ENCODE results near the gene MYO1E.
A peak's percentile ranks its signal among the peaks of the same experiment; 100 is the strongest.

MYO1E gene

DNA sequence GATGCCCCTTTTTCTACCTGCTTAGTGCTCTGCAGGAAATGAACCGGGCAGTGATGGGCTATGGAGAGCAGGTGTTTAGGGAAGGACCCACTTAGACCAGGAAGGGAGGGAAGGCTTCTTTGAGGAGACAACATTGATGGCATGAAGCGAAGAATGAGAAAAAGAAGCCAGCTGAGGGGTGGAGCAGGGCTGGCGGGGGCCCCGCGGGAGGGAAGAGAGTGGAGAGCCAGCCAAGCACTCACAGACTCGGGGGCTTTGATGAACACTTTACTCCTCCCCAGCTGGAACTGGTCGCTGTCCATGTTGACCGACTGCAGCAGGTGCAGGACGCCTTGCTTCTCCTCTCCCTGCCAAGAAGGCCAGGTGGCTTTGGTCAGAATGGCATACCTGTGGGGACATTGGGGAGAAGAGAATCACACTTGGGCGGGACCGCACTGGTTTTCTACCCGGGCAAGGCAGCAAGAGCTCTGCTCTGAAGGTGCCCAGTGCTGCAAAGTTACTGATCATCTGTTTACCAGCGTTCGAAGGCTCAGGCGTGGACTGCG lies 194.4 kb downstream of the MYO1E start:
- Histone ChIP-seq H3K4me3 (ENCODE audit: low read depth, low read length) (no peak overlapping the region), H3K27me3 (replicated peaks) (no peaks in the 10 kb centered on the region), H3K27ac (no peak overlapping the region), H3K36me3 (replicated peaks) (peaks cover 38% of the 10 kb centered on the region)
- in situ Hi-C loops (cut with HindIII; ENCODE audit: low pct_ligation_motif_present, low sequenced_read_pairs): no loop called here
- no peak for DNase-seq
- TF ChIP-seq, protein P1, sequence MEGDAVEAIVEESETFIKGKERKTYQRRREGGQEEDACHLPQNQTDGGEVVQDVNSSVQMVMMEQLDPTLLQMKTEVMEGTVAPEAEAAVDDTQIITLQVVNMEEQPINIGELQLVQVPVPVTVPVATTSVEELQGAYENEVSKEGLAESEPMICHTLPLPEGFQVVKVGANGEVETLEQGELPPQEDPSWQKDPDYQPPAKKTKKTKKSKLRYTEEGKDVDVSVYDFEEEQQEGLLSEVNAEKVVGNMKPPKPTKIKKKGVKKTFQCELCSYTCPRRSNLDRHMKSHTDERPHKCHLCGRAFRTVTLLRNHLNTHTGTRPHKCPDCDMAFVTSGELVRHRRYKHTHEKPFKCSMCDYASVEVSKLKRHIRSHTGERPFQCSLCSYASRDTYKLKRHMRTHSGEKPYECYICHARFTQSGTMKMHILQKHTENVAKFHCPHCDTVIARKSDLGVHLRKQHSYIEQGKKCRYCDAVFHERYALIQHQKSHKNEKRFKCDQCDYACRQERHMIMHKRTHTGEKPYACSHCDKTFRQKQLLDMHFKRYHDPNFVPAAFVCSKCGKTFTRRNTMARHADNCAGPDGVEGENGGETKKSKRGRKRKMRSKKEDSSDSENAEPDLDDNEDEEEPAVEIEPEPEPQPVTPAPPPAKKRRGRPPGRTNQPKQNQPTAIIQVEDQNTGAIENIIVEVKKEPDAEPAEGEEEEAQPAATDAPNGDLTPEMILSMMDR (IDR thresholded peaks at IDR 0.05; ENCODE audit: low read depth, low read length, missing control alignments): no peak

DNA sequence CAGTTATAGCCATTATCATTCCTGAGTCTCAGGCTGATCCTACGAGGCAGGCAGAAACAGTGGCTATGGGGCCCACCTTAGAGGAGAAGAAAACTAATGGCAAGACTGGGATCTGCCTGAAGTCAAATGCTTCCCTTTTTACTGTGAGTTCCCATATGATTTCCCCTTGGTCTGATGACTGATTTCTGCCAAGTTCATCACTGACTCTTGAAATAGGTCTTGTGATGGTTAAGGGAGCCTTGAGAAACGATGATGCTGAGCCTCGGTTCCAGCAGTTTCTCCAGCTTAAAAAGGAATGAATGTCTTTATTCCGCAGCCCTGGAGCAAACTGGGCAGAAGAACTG lies 195.4 kb downstream of the MYO1E start:
- Histone ChIP-seq H3K27me3 (replicated peaks) (no peaks in the 10 kb centered on the region), H3K27ac (no peak overlapping the region), H3K36me3 (replicated peaks) (peaks cover 35% of the 10 kb centered on the region), H3K4me3 (ENCODE audit: low read depth, low read length) (no peak overlapping the region)
- no peak for DNase-seq
- in situ Hi-C loops (cut with HindIII; ENCODE audit: low pct_ligation_motif_present, low sequenced_read_pairs): no loop called here
- TF ChIP-seq, protein P1 (IDR thresholded peaks at IDR 0.05; ENCODE audit: low read depth, low read length, missing control alignments): no peak

DNA sequence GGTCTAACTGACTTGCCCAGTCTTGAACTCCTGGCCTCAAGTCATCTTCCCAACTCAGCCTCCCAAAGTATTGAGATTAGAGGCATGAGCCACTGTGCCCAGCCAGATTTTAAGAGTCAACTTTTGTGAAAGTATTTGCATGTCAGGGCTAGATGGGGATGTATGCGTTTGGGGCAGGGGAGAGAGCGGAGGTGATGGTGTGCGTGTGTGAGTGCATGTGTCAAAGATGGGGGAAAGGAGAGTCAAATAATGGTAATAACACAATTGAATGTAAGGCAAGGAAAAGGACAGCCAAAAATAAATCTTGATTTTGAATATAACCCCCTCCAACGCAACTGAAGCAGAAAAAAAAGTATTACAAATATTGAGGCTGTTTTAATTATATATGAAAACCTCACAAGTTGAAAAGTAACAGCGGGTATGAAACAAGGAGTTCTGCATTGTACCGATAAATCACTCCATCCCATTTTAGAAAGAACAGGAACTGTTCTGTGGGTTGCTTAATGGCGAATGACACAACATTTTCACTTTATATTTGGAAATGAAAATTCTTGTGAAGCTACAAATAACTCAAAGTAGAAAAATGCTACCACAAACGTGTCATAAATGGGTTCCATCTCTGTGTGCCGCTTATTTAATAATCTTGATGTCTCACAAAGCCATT lies 195.9 kb downstream of the MYO1E start:
- in situ Hi-C loops (cut with HindIII; ENCODE audit: low pct_ligation_motif_present, low sequenced_read_pairs): no loop called here
- DNase-seq: no peak
- H3K36me3 ChIP-seq (replicated peaks): peaks cover 35% of the 10 kb centered on the region
- TF ChIP-seq, protein P1 (IDR thresholded peaks at IDR 0.05; ENCODE audit: low read depth, low read length, missing control alignments): no peak
- H3K4me3 ChIP-seq (ENCODE audit: low read depth, low read length): no peak overlapping the region
- H3K27me3 ChIP-seq (replicated peaks): no peaks in the 10 kb centered on the region
- no peak overlapping the region for H3K27ac ChIP-seq

DNA sequence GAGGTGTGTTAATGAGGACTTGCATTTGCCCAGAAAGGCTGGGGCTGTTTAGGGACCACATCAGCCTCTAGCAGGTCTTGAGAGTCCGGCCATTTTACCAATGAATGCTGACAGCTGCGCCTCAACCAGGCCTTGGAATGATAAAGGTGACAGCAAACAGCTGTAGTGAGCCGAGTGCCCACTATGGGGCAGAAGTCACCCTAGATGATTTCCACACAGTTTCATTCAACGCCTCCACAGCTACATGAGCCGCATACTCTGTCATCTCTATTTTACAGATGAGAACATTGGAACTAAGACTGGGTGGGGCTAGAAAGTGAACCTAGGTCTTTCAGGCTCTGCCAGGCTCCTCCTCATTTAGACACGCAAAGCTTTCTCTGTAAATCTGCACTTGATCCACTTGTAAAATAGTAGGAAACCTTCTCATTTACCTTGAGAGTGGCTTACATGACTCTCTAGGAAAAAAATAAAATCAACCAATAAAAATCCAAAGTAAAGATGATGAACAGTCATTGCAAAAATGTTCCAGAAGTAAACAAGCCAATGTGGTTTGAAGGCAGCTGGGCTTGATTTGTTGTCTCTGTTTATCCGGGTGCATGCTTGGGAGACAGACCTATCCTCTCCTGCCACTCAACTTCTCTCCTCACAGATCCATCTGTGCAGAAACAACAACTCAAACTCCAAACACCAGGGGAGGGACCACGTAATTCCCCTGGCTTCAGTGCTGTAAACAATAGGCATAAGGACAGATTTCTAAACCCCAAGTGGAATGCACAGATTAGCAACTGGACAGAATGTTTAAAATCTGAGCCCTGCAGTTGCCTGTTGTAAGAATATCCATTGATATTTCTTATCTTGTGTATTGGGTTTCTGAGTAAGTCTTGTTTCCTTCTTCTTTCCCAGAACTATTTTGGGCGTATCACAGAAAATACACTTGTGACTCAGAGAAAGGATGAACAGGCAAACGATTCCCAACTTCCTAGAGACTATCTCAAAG lies 197.5 kb downstream of the MYO1E start:
- Histone ChIP-seq H3K27me3 (replicated peaks) (no peaks in the 10 kb centered on the region), H3K36me3 (replicated peaks) (peaks cover 33% of the 10 kb centered on the region), H3K4me3 (ENCODE audit: low read depth, low read length) (no peak overlapping the region), H3K27ac (peak overlapping the region; percentile 79)
- TF ChIP-seq, protein P1 (IDR thresholded peaks at IDR 0.05; ENCODE audit: low read depth, low read length, missing control alignments): peak; percentile 81
- in situ Hi-C loops (cut with HindIII; ENCODE audit: low pct_ligation_motif_present, low sequenced_read_pairs): no loop called here
- peak; percentile 80 for DNase-seq

DNA sequence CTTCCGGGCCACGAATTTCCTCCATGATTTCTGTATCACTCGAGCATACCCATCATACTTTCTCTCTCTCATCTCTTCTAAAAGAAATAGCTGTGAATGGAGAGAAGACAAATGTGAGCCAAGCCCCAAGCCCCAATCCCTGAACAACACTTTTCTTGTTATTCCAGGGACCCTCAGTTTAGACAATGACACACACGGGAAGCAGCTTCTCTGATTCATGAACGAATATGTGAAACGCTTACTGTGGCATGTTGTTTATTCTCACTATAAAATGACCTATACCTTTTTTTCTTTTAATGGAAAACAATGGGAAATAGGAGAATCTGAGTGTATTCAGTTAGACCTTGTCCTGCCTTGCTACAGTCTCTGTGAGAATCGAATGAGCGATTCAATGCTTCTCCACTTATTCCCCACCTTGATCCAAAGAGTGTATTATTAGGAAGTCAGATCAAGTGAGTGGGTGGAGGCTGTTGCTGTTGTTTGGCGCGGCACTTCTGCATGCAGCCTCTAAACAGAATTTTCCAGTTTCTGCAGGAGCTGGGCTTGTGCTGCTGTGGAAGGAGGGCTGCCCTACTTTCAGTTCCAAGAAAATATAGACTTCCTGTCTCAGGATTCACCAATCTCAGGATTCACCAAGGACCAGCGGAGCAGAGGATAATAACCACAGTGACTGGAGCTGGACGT lies 198.4 kb downstream of the MYO1E start:
- Histone ChIP-seq H3K4me3 (ENCODE audit: low read depth, low read length) (no peak overlapping the region), H3K36me3 (replicated peaks) (peaks cover 33% of the 10 kb centered on the region), H3K27ac (peak overlapping the region; percentile 79), H3K27me3 (replicated peaks) (no peaks in the 10 kb centered on the region)
- peak; percentile 36 for DNase-seq
- TF ChIP-seq, protein P1 (IDR thresholded peaks at IDR 0.05; ENCODE audit: low read depth, low read length, missing control alignments): no peak
- in situ Hi-C loops (cut with HindIII; ENCODE audit: low pct_ligation_motif_present, low sequenced_read_pairs): no loop called here
